HG03442 (cell line): ENCODE data around the gene UNC5B.

ENCODE experiments used
- ATAC-seq: cut with Tn5 transposase; IDR thresholded peaks from one replicate; pipeline ENCODE4 v1.9.1; 2021; ENCODE audit warnings: mild to moderate bottlenecking, moderate library complexity; ENCODE audit not compliant: unreplicated experiment

Gene UNC5B

GRCh38 chr10:71251319-71251718 is 38.9 kb downstream of the UNC5B start:
- ATAC-seq, result no peak

- ATAC-seq, result no peak
Observed at GRCh38 chr10:71252220-71252619, 39.9 kb downstream of the UNC5B start.

- ATAC-seq, result no peak
Observed at GRCh38 chr10:71253981-71254818, 41.8 kb downstream of the UNC5B start.

- ATAC-seq, result no peak
Observed at GRCh38 chr10:71254834-71255549, 42.6 kb downstream of the UNC5B start.

- no peak for ATAC-seq
Observed at GRCh38 chr10:71255550-71255807, 43.1 kb downstream of the UNC5B start.

GRCh38 chr10:71255808-71256660 is 43.7 kb downstream of the UNC5B start:
- no peak for ATAC-seq

- no peak for ATAC-seq
Observed at GRCh38 chr10:71256661-71257318, 44.4 kb downstream of the UNC5B start.

- ATAC-seq, result no peak
Observed at GRCh38 chr10:71257319-71257997, 45.1 kb downstream of the UNC5B start.

GRCh38 chr10:71258046-71258445 is 45.7 kb downstream of the UNC5B start:
- ATAC-seq, result no peak

GRCh38 chr10:71258446-71259145 is 46.2 kb downstream of the UNC5B start:
- no peak for ATAC-seq

GRCh38 chr10:71259282-71259681 is 46.9 kb downstream of the UNC5B start:
- ATAC-seq, result no peak

- ATAC-seq, result no peak
Observed at GRCh38 chr10:71259815-71260501, 47.6 kb downstream of the UNC5B start.

- ATAC-seq, result no peak
Observed at GRCh38 chr10:71260622-71261325, 48.4 kb downstream of the UNC5B start.

- no peak for ATAC-seq
Observed at GRCh38 chr10:71262027-71262426, 49.7 kb downstream of the UNC5B start.

- ATAC-seq, result no peak
Observed at GRCh38 chr10:71262817-71263216, 50.4 kb downstream of the UNC5B start.

- ATAC-seq, result no peak
Observed at GRCh38 chr10:71263376-71263775, 51.0 kb downstream of the UNC5B start.

GRCh38 chr10:71264345-71265200 is 52.2 kb downstream of the UNC5B start:
- ATAC-seq, result no peak

- ATAC-seq, result no peak
Observed at GRCh38 chr10:71265201-71265575, 52.8 kb downstream of the UNC5B start.
